IgD-negative memory B cell (primary cell): Measurements from ENCODE around the gene C22orf15. TPM values are rescaled to one million over a fixed set of nuclear protein-coding genes. Genes with fewer than 3 reads are reported as not detected.
A peak's percentile ranks its signal among the peaks of the same experiment; 100 is the strongest.

ENCODE experiments used
- H3K27ac Mint-ChIP-seq, 3 donors: one replicate each; pipeline ENCODE4 v1.8.0; 2020 to 2022; ENCODE audit warnings: mild to moderate bottlenecking in 3 of 3, mixed read lengths in 3 of 3, moderate library complexity in 1 of 3
- H3K27me3 Mint-ChIP-seq: one replicate; pipeline ENCODE4 v1.8.0; 2021; ENCODE audit warnings: mixed read lengths
- H3K36me3 Mint-ChIP-seq: one replicate; pipeline ENCODE4 v1.8.0; 2020; ENCODE audit warnings: mild to moderate bottlenecking, mixed read lengths
- H3K4me1 Mint-ChIP-seq, 3 donors: one replicate each; pipeline ENCODE4 v1.8.0; 2020 to 2022; ENCODE audit warnings: mixed read lengths in 3 of 3, mild to moderate bottlenecking in 1 of 3
- H3K4me3 Mint-ChIP-seq, 4 donors: one replicate each; pipeline ENCODE4 v1.8.0; 2020 to 2022; ENCODE audit warnings: mild to moderate bottlenecking in 4 of 4, mixed read lengths in 4 of 4, moderate library complexity in 3 of 4
- H3K9me3 Mint-ChIP-seq, 3 donors: one replicate each; pipeline ENCODE4 v1.8.0; 2020 to 2021; ENCODE audit warnings: mixed read lengths in 3 of 3, mild to moderate bottlenecking in 1 of 3
- polyA plus RNA-seq: library from polyadenylated mRNA; unstranded; fragments of 300-500 nt; fragmentation: Illumina TruSeq; gene quantifications from one replicate; pipeline ENCODE4 v1.2.3, GENCODE V29; 2021

Gene C22orf15
- polyA plus RNA-seq, 1 donor from 2014 or later, result not detected

GRCh38 chr22:23743303-23743705 is 19.5 kb upstream of the C22orf15 start:
- Mint-ChIP-seq H3K4me1 (peaks cover 0 to 3% (median 2%) of the 10 kb centered on the region in 3 donors), H3K9me3 (peaks cover 0 to 2% (median 0%) of the 10 kb centered on the region in 3 donors), H3K36me3 (peaks cover 12% of the 10 kb centered on the region), H3K27ac (peak overlapping the region in 1 of 3 donors; percentile 53), H3K27me3 (no peaks in the 10 kb centered on the region), H3K4me3 (no peak overlapping the region)

GRCh38 chr22:23744001-23744400 is 18.8 kb upstream of the C22orf15 start:
- H3K36me3 Mint-ChIP-seq, result peaks cover 12% of the 10 kb centered on the region
- peaks cover 0 to 3% (median 2%) of the 10 kb centered on the region in 3 donors for H3K4me1 Mint-ChIP-seq
- H3K4me3 Mint-ChIP-seq, result no peak overlapping the region
- H3K27ac Mint-ChIP-seq, result no peak overlapping the region
- H3K9me3 Mint-ChIP-seq, result peaks cover 0 to 2% (median 0%) of the 10 kb centered on the region in 3 donors
- no peaks in the 10 kb centered on the region for H3K27me3 Mint-ChIP-seq

- H3K27ac Mint-ChIP-seq, result peak overlapping the region in 1 of 3 donors; percentile 28
Observed at GRCh38 chr22:23744485-23744884, 18.3 kb upstream of the C22orf15 start.

GRCh38 chr22:23745791-23746190 is 17.0 kb upstream of the C22orf15 start:
- Mint-ChIP-seq H3K9me3 (peaks cover 0 to 2% (median 0%) of the 10 kb centered on the region in 3 donors), H3K36me3 (peaks cover 12% of the 10 kb centered on the region), H3K27ac (no peak overlapping the region), H3K27me3 (no peaks in the 10 kb centered on the region), H3K4me1 (peaks cover 0 to 11% (median 5%) of the 10 kb centered on the region in 3 donors), H3K4me3 (peak overlapping the region in 1 of 4 donors; percentile 22)

More at GRCh38 chr22:23744485-23744884, 18.3 kb upstream of the C22orf15 start:
- Mint-ChIP-seq H3K9me3 (peaks cover 0 to 2% (median 0%) of the 10 kb centered on the region in 3 donors), H3K36me3 (peaks cover 12% of the 10 kb centered on the region), H3K4me1 (peaks cover 0 to 3% (median 2%) of the 10 kb centered on the region in 3 donors), H3K27me3 (no peaks in the 10 kb centered on the region), H3K4me3 (no peak overlapping the region)

GRCh38 chr22:23749841-23750301 is 12.9 kb upstream of the C22orf15 start:
- H3K4me1 Mint-ChIP-seq, result peaks cover 15 to 24% (median 18%) of the 10 kb centered on the region in 3 donors
- H3K27me3 Mint-ChIP-seq, result no peaks in the 10 kb centered on the region
- H3K4me3 Mint-ChIP-seq, result peak overlapping the region; percentile 70 to 84 (median 82)
- peaks cover 8% of the 10 kb centered on the region for H3K36me3 Mint-ChIP-seq
- H3K9me3 Mint-ChIP-seq, result no peaks in the 10 kb centered on the region
- H3K27ac Mint-ChIP-seq, result peak overlapping the region in 2 of 3 donors; percentile 57 to 93

- Mint-ChIP-seq H3K27ac (peak overlapping the region; percentile 57 to 93 (median 89)), H3K4me3 (peak overlapping the region; percentile 70 to 84 (median 82)), H3K9me3 (no peaks in the 10 kb centered on the region), H3K4me1 (peaks cover 20 to 26% (median 21%) of the 10 kb centered on the region in 3 donors), H3K27me3 (peaks cover 2% of the 10 kb centered on the region), H3K36me3 (peaks cover 3% of the 10 kb centered on the region)
Observed at GRCh38 chr22:23750367-23750713, 12.4 kb upstream of the C22orf15 start.

GRCh38 chr22:23750714-23751440 is 11.9 kb upstream of the C22orf15 start, which contains the start of gene ZNF70:
Gene ZNF70 (minus strand): TSS chr22:23751112. CDS start chr22:23745140, 5,972 bp downstream.
- Mint-ChIP-seq H3K4me3 (peak within 1 kb of the TSS; percentile 82 to 99 (median 94)), H3K4me1 (peaks cover 21 to 29% (median 24%) of the 10 kb centered on the region in 3 donors), H3K9me3 (no peaks in the 10 kb centered on the region), H3K27ac (peak within 1 kb of the TSS; percentile 93 to 100 (median 99)), H3K36me3 (peaks cover 2% of the 10 kb centered on the region), H3K27me3 (peaks cover 2% of the 10 kb centered on the region)

GRCh38 chr22:23751441-23751996 is 11.3 kb upstream of the C22orf15 start:
- Mint-ChIP-seq H3K4me1 (peaks cover 21 to 29% (median 24%) of the 10 kb centered on the region in 3 donors), H3K4me3 (peak overlapping the region; percentile 82 to 99 (median 94)), H3K36me3 (peaks cover 2% of the 10 kb centered on the region), H3K27me3 (peaks cover 2% of the 10 kb centered on the region), H3K9me3 (no peaks in the 10 kb centered on the region), H3K27ac (peak overlapping the region; percentile 93 to 100 (median 99))

- peak overlapping the region; percentile 82 to 99 (median 94) for H3K4me3 Mint-ChIP-seq
- peak overlapping the region; percentile 93 to 100 (median 99) for H3K27ac Mint-ChIP-seq
- H3K4me1 Mint-ChIP-seq, result peaks cover 27 to 33% (median 30%) of the 10 kb centered on the region in 3 donors
- H3K36me3 Mint-ChIP-seq, result peaks cover 2% of the 10 kb centered on the region
- peaks cover 2% of the 10 kb centered on the region for H3K27me3 Mint-ChIP-seq
- H3K9me3 Mint-ChIP-seq, result no peaks in the 10 kb centered on the region
Observed at GRCh38 chr22:23752090-23752691, 10.6 kb upstream of the C22orf15 start.

GRCh38 chr22:23752750-23753149 is 10.0 kb upstream of the C22orf15 start:
- Mint-ChIP-seq H3K9me3 (no peaks in the 10 kb centered on the region), H3K27ac (peak overlapping the region; percentile 93 to 100 (median 99)), H3K36me3 (peaks cover 2% of the 10 kb centered on the region), H3K4me1 (peaks cover 27 to 33% (median 32%) of the 10 kb centered on the region in 3 donors), H3K27me3 (peaks cover 2% of the 10 kb centered on the region), H3K4me3 (peak overlapping the region; percentile 82 to 99 (median 94))

- Mint-ChIP-seq H3K9me3 (no peaks in the 10 kb centered on the region), H3K27ac (peak overlapping the region; percentile 93 to 100 (median 99)), H3K4me3 (peak overlapping the region; percentile 82 to 99 (median 94)), H3K4me1 (peaks cover 27 to 33% (median 32%) of the 10 kb centered on the region in 3 donors), H3K36me3 (peaks cover 2% of the 10 kb centered on the region), H3K27me3 (peaks cover 2% of the 10 kb centered on the region)
Observed at GRCh38 chr22:23753385-23753784, 9.4 kb upstream of the C22orf15 start.

GRCh38 chr22:23754220-23754919 is 8.4 kb upstream of the C22orf15 start, which contains the start of gene VPREB3:
Gene VPREB3 (minus strand): TSS chr22:23754425. CDS start chr22:23754363, 62 bp downstream.
- H3K27ac Mint-ChIP-seq, result peak within 1 kb of the TSS; percentile 93 to 100 (median 99)
- peak within 1 kb of the TSS; percentile 82 to 99 (median 94) for H3K4me3 Mint-ChIP-seq
- peaks cover 2% of the 10 kb centered on the region for H3K36me3 Mint-ChIP-seq
- peaks cover 27 to 33% (median 32%) of the 10 kb centered on the region in 3 donors for H3K4me1 Mint-ChIP-seq
- H3K27me3 Mint-ChIP-seq, result peaks cover 2% of the 10 kb centered on the region
- no peaks in the 10 kb centered on the region for H3K9me3 Mint-ChIP-seq

GRCh38 chr22:23754980-23755636 is 7.7 kb upstream of the C22orf15 start:
- Mint-ChIP-seq H3K27ac (peak overlapping the region; percentile 78 to 99 (median 93)), H3K4me1 (peaks cover 27 to 32% (median 28%) of the 10 kb centered on the region in 3 donors)

GRCh38 chr22:23755711-23756110 is 7.1 kb upstream of the C22orf15 start:
- peaks cover 2% of the 10 kb centered on the region for H3K27me3 Mint-ChIP-seq
- H3K4me1 Mint-ChIP-seq, result peaks cover 27 to 35% (median 27%) of the 10 kb centered on the region in 3 donors
- peak overlapping the region in 2 of 3 donors; percentile 78 to 93 for H3K27ac Mint-ChIP-seq
- H3K4me3 Mint-ChIP-seq, result peak overlapping the region in 2 of 4 donors; percentile 9 to 82
- H3K36me3 Mint-ChIP-seq, result peaks cover 2% of the 10 kb centered on the region
- no peaks in the 10 kb centered on the region for H3K9me3 Mint-ChIP-seq

More at GRCh38 chr22:23754980-23755636, 7.7 kb upstream of the C22orf15 start:
- H3K36me3 Mint-ChIP-seq, result peaks cover 2% of the 10 kb centered on the region
- no peaks in the 10 kb centered on the region for H3K9me3 Mint-ChIP-seq
- H3K4me3 Mint-ChIP-seq, result peak overlapping the region; percentile 44 to 97 (median 76)
- peaks cover 2% of the 10 kb centered on the region for H3K27me3 Mint-ChIP-seq
